HepG2 (cell line): ENCODE results near the gene PSMD12. TPM values are rescaled to one million over a fixed set of nuclear protein-coding genes. Genes with fewer than 3 reads are reported as not detected.

ENCODE experiments used
- ATF1 ChIP-seq: IDR thresholded peaks from 2 replicates; pipeline ENCODE4 v1.6.1; 2016; ENCODE audit warnings: mild to moderate bottlenecking, control low read depth
- BRD4 ChIP-seq: sonication (generic); formaldehyde crosslinking; IDR thresholded peaks from 2 replicates; pipeline ENCODE4 v1.4.0; 2020; ENCODE audit warnings: missing genetic modification reagents
- HCFC1 ChIP-seq: fragments of 150-350 bp; IDR thresholded peaks from 2 replicates; pipeline ENCODE4 v1.6.1; 2014; ENCODE audit warnings: low read depth, low read length
- IKZF1 ChIP-seq: fragments of 450-650 bp; IDR thresholded peaks from 2 replicates; pipeline ENCODE4 v1.7.1; 2016
- MLXIP ChIP-seq: sonication (generic); formaldehyde crosslinking; IDR thresholded peaks from 2 replicates; pipeline ENCODE4 v1.9.0; 2021; ENCODE audit warnings: missing genetic modification reagents, borderline replicate concordance
- PLRG1 ChIP-seq: fragments of 450-650 bp; conservative IDR thresholded peaks from 2 replicates; pipeline ENCODE4 v1.6.1; 2016
- PRDM15 ChIP-seq: sonication (generic); formaldehyde crosslinking; IDR thresholded peaks from 2 replicates; pipeline ENCODE4 v1.4.0; 2020; ENCODE audit warnings: missing genetic modification reagents
- RFX1 ChIP-seq: fragments of 450-650 bp; IDR thresholded peaks from 2 replicates; pipeline ENCODE4 v1.6.1; 2017
- TEAD3 ChIP-seq: optimal IDR thresholded peaks from 2 replicates; pipeline ENCODE3; 2016; ENCODE audit warnings: borderline replicate concordance
- TFDP1 ChIP-seq: IDR thresholded peaks from 2 replicates; pipeline ENCODE4 v1.6.1; 2016; ENCODE audit warnings: missing compliant biosample characterization, missing genetic modification reagents, borderline replicate concordance
- ZBTB21 ChIP-seq: sonication (generic); formaldehyde crosslinking; IDR thresholded peaks from 2 replicates; pipeline ENCODE4 v1.4.0; 2020; ENCODE audit warnings: missing genetic modification reagents
- ZNF431 ChIP-seq: sonication (generic); formaldehyde crosslinking; IDR thresholded peaks from 2 replicates; pipeline ENCODE4 v1.9.0; 2022; ENCODE audit warnings: missing genetic modification reagents, low read depth, mild to moderate bottlenecking, borderline replicate concordance
- ZNF720 ChIP-seq: sonication (generic); formaldehyde crosslinking; IDR thresholded peaks from 2 replicates; pipeline ENCODE4 v1.4.0; 2020; ENCODE audit warnings: missing genetic modification reagents
- polyA plus RNA-seq, 8 experiments: library from polyadenylated mRNA; depleted of rRNA in 3 of 8; stranded (reverse) in 7 of 8; unstranded in 1 of 8; fragments of >200 nt; fragmentation: Illumina TruSeq in 4 of 8; extraction: Trizol in 4 of 8; gene quantifications; 2 replicates each; pipeline versions ENCODE4 v1.2.1 to v1.2.3, GENCODE V29; 2011 to 2016; ENCODE audit warnings: low read depth in 4 of 8, missing spikeins in 1 of 8, mixed read lengths in 1 of 8; ENCODE audit not compliant: insufficient read depth in 1 of 8
- total RNA-seq, 5 experiments: library from RNA; depleted of rRNA; stranded (reverse); fragments of >200 nt; fragmentation: Illumina TruSeq; extraction: Trizol; gene quantifications; 2 replicates each; pipeline ENCODE4 v1.2.3, GENCODE V29; 2016; ENCODE audit warnings: low read depth in 1 of 5
- TF ChIP-seq, protein P1 (sequence below): sonication (generic); formaldehyde crosslinking; IDR thresholded peaks from 2 replicates; pipeline ENCODE4 v1.5.0; 2020; ENCODE audit warnings: mild to moderate bottlenecking, missing genetic modification reagents, borderline replicate concordance

PSMD12 gene
- total and polyA plus RNA-seq, 2 of the 13 experiments (the other 11 are each of a cell fraction or from before 2014, with no cell fraction given) = 27.4 to 71.7 TPM

DNA sequence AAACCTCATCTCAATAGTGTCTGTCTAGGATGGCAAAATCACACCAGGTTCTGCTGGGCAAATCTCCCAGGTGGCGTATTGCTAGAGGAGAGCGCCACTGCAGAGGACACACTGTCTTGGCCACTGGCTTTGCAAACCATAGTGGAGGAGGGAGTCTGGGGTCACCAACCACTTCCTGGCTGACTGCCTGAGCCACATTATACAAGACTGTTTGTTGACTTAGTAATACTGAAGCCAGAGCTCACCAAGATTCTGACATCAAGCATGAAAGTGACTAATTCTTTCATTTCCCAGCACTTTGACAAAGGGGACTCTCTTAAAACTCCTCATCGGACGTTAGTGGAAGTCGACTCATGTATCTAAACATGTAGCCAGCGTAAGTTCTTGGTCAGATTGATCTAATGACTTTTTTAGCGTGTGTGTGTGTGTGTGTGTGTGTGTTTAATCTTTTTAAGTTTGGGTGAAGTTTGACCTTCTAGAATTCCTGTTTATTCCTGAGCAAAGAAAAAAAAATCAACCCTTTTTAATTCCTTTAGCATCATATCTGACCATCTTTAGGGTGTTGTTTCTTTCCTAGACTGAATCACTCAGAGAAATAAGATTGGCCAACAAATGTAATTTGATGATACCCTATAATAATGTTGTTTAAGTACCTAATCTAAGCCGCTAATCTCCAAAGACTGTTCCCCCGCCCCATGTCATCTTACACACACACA lies 24.4 kb upstream of the PSMD12 start (continued):
- TF ChIP-seq MLXIP (no peak), ZBTB21 (CRISPR knock-in tag) (no peak), BRD4 (CRISPR knock-in tag) (no peak), ZNF431 (CRISPR knock-in tag) (no peak), PRDM15 (CRISPR knock-in tag) (no peak), TEAD3 (no peak), ATF1 (CRISPR knock-in tag) (no peak), ZNF720 (no peak), PLRG1 (no peak), TFDP1 (no peak), HCFC1 (no peak), IKZF1 (no peak), RFX1 (no peak)
- TF ChIP-seq, protein P1, sequence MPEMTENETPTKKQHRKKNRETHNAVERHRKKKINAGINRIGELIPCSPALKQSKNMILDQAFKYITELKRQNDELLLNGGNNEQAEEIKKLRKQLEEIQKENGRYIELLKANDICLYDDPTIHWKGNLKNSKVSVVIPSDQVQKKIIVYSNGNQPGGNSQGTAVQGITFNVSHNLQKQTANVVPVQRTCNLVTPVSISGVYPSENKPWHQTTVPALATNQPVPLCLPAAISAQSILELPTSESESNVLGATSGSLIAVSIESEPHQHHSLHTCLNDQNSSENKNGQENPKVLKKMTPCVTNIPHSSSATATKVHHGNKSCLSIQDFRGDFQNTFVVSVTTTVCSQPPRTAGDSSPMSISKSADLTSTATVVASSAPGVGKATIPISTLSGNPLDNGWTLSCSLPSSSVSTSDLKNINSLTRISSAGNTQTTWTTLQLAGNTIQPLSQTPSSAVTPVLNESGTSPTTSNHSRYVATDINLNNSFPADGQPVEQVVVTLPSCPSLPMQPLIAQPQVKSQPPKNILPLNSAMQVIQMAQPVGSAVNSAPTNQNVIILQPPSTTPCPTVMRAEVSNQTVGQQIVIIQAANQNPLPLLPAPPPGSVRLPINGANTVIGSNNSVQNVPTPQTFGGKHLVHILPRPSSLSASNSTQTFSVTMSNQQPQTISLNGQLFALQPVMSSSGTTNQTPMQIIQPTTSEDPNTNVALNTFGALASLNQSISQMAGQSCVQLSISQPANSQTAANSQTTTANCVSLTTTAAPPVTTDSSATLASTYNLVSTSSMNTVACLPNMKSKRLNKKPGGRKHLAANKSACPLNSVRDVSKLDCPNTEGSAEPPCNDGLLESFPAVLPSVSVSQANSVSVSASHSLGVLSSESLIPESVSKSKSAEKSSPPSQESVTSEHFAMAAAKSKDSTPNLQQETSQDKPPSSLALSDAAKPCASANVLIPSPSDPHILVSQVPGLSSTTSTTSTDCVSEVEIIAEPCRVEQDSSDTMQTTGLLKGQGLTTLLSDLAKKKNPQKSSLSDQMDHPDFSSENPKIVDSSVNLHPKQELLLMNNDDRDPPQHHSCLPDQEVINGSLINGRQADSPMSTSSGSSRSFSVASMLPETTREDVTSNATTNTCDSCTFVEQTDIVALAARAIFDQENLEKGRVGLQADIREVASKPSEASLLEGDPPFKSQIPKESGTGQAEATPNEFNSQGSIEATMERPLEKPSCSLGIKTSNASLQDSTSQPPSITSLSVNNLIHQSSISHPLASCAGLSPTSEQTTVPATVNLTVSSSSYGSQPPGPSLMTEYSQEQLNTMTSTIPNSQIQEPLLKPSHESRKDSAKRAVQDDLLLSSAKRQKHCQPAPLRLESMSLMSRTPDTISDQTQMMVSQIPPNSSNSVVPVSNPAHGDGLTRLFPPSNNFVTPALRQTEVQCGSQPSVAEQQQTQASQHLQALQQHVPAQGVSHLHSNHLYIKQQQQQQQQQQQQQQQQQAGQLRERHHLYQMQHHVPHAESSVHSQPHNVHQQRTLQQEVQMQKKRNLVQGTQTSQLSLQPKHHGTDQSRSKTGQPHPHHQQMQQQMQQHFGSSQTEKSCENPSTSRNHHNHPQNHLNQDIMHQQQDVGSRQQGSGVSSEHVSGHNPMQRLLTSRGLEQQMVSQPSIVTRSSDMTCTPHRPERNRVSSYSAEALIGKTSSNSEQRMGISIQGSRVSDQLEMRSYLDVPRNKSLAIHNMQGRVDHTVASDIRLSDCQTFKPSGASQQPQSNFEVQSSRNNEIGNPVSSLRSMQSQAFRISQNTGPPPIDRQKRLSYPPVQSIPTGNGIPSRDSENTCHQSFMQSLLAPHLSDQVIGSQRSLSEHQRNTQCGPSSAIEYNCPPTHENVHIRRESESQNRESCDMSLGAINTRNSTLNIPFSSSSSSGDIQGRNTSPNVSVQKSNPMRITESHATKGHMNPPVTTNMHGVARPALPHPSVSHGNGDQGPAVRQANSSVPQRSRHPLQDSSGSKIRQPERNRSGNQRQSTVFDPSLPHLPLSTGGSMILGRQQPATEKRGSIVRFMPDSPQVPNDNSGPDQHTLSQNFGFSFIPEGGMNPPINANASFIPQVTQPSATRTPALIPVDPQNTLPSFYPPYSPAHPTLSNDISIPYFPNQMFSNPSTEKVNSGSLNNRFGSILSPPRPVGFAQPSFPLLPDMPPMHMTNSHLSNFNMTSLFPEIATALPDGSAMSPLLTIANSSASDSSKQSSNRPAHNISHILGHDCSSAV (CRISPR knock-in tag) = no peak
